Endothelial cell of umbilical vein (primary cell): Measurements from ENCODE around the gene KRT86.

Source experiments
- EZH2 ChIP-seq: IDR thresholded peaks from 2 replicates; pipeline ENCODE4 v1.6.1; 2012; ENCODE audit warnings: borderline replicate concordance, low read depth, mild to moderate bottlenecking, moderate library complexity, low read length, inconsistent platforms; ENCODE audit not compliant: severe bottlenecking
- FOS ChIP-seq: IDR thresholded peaks from 2 replicates; pipeline ENCODE4 v1.6.1; 2011; ENCODE audit warnings: mild to moderate bottlenecking, low read length, moderate library complexity, borderline replicate concordance; ENCODE audit not compliant: insufficient read depth
- POLR2A ChIP-seq: IDR thresholded peaks from 2 replicates; pipeline ENCODE4 v1.6.1; 2012; ENCODE audit warnings: low read depth, mild to moderate bottlenecking, control low read depth, low read length
- POLR2AphosphoS5 ChIP-seq: IDR thresholded peaks from 2 replicates; pipeline ENCODE4 v1.6.1; 2012; ENCODE audit warnings: low read depth, mild to moderate bottlenecking, control low read depth, low read length, moderate library complexity; ENCODE audit not compliant: insufficient read depth
- TF ChIP-seq, protein P1 (sequence below), 2 donors: IDR thresholded peaks; 1 replicate in 1 of 2; 2 replicates in 1 of 2; pipeline ENCODE4 v1.5.1; 2011; ENCODE audit warnings: low read length in 2 of 2, mild to moderate bottlenecking in 2 of 2, moderate library complexity in 2 of 2, control low read depth in 1 of 2, inconsistent platforms in 1 of 2, low read depth in 1 of 2; ENCODE audit not compliant: insufficient read depth in 1 of 2; ENCODE audit errors: extremely low read depth in 1 of 2
- TF ChIP-seq, protein P2 (sequence below): IDR thresholded peaks from 2 replicates; pipeline ENCODE4 v1.6.1; 2011; ENCODE audit not compliant: insufficient read depth, insufficient read length

DNA sequence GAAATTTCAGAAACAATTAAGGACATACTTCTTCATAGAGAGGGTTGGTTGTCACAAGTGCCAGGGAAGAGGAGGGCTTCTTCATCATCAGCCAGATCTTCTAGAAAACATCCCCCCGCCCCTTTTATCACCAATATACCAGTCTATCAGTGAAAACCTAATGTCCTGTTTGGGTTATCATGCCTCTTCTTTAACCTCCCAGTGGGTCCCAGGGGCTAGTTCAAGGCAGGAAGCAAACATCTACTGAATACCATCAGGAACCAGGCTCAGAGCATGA is 13.3 kb upstream of the KRT86 start:
- no peak for TF ChIP-seq POLR2AphosphoS5
- TF ChIP-seq, protein P1, sequence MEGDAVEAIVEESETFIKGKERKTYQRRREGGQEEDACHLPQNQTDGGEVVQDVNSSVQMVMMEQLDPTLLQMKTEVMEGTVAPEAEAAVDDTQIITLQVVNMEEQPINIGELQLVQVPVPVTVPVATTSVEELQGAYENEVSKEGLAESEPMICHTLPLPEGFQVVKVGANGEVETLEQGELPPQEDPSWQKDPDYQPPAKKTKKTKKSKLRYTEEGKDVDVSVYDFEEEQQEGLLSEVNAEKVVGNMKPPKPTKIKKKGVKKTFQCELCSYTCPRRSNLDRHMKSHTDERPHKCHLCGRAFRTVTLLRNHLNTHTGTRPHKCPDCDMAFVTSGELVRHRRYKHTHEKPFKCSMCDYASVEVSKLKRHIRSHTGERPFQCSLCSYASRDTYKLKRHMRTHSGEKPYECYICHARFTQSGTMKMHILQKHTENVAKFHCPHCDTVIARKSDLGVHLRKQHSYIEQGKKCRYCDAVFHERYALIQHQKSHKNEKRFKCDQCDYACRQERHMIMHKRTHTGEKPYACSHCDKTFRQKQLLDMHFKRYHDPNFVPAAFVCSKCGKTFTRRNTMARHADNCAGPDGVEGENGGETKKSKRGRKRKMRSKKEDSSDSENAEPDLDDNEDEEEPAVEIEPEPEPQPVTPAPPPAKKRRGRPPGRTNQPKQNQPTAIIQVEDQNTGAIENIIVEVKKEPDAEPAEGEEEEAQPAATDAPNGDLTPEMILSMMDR (IDR thresholded peaks at IDR 0.05; ENCODE audit: extremely low read depth in 1 of 2, insufficient read depth in 1 of 2, low read depth in 1 of 2, low read length in 2 of 2) = no peak
- no peak for TF ChIP-seq POLR2A
- no peak for TF ChIP-seq FOS
- no peak for TF ChIP-seq EZH2
- TF ChIP-seq, protein P2, sequence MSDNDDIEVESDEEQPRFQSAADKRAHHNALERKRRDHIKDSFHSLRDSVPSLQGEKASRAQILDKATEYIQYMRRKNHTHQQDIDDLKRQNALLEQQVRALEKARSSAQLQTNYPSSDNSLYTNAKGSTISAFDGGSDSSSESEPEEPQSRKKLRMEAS = no peak
